Liver (tissue), 9 donors: ENCODE results near the gene METTL6. TPM values are rescaled to one million over a fixed set of nuclear protein-coding genes. Genes with fewer than 3 reads are reported as not detected.

Experiments used
- DNase-seq: peaks from one replicate; pipeline ENCODE4 v3.0.0-alpha.2; 2017; ENCODE audit warnings: low spot score
- H3K27ac ChIP-seq, 2 donors: one replicate each; pipeline ENCODE4 v1.7.0; 2013; ENCODE audit warnings: inconsistent platforms in 2 of 2, low read length in 2 of 2, control low read depth in 1 of 2, low read depth in 1 of 2, mild to moderate bottlenecking in 1 of 2
- H3K27me3 ChIP-seq, 4 donors: one replicate each; pipeline versions ENCODE4 v1.6.1 to v1.7.0; 2013; ENCODE audit warnings: low read length in 3 of 4, inconsistent platforms in 1 of 4, mild to moderate bottlenecking in 1 of 4, moderate library complexity in 1 of 4; ENCODE audit not compliant: control insufficient read depth in 4 of 4, insufficient read depth in 4 of 4
- H3K36me3 ChIP-seq, 4 donors: one replicate each; pipeline versions ENCODE4 v1.6.1 to v1.7.0; 2013; ENCODE audit warnings: low read length in 3 of 4, mild to moderate bottlenecking in 3 of 4, low read depth in 1 of 4, moderate library complexity in 1 of 4; ENCODE audit not compliant: control insufficient read depth in 4 of 4, insufficient read depth in 3 of 4
- H3K4me1 ChIP-seq, 4 donors: one replicate each; pipeline versions ENCODE4 v1.6.1 to v1.7.0; 2013; ENCODE audit warnings: low read length in 3 of 4, mild to moderate bottlenecking in 3 of 4, moderate library complexity in 1 of 4; ENCODE audit not compliant: control insufficient read depth in 4 of 4, insufficient read depth in 4 of 4
- H3K4me3 ChIP-seq, 3 donors: one replicate each; pipeline versions ENCODE4 v1.6.1 to v1.7.0; 2013; ENCODE audit warnings: low read length in 3 of 3, control low read depth in 1 of 3, low read depth in 1 of 3, mild to moderate bottlenecking in 1 of 3
- H3K9ac ChIP-seq, 2 donors: one replicate each; pipeline ENCODE4 v1.7.0; 2013; ENCODE audit warnings: low read length in 2 of 2, mild to moderate bottlenecking in 2 of 2, moderate library complexity in 2 of 2, control low read depth in 1 of 2, low read depth in 1 of 2
- H3K9me3 ChIP-seq, 4 donors: one replicate each; pipeline versions ENCODE4 v1.6.1 to v1.7.0; 2013; ENCODE audit warnings: low read length in 3 of 4; ENCODE audit not compliant: control insufficient read depth in 4 of 4
- ATF3 ChIP-seq: IDR thresholded peaks from 2 replicates; pipeline ENCODE4 v1.6.1; 2016; ENCODE audit warnings: antibody characterized with exemption
- EGR1 ChIP-seq, 2 donors: IDR thresholded peaks; 2 replicates each; pipeline ENCODE4 v1.6.1; 2016 to 2018; ENCODE audit warnings: antibody characterized with exemption in 2 of 2, low read depth in 2 of 2
- FOXA1 ChIP-seq: IDR thresholded peaks from 2 replicates; pipeline ENCODE4 v1.6.1; 2016; ENCODE audit warnings: antibody characterized with exemption
- FOXA2 ChIP-seq: IDR thresholded peaks from 2 replicates; pipeline ENCODE4 v1.6.1; 2016; ENCODE audit warnings: antibody characterized with exemption
- GABPA ChIP-seq, 2 donors: IDR thresholded peaks in 1 of 2; conservative IDR thresholded peaks in 1 of 2; 2 replicates each; pipeline ENCODE4 v1.6.1; 2016; ENCODE audit warnings: antibody characterized with exemption in 2 of 2, mild to moderate bottlenecking in 1 of 2, moderate library complexity in 1 of 2
- HNF4A ChIP-seq, 2 donors: conservative IDR thresholded peaks; 2 replicates each; pipeline ENCODE4 v1.6.1; 2016; ENCODE audit warnings: antibody characterized with exemption in 2 of 2, mild to moderate bottlenecking in 2 of 2
- HNF4G ChIP-seq: IDR thresholded peaks from 2 replicates; pipeline ENCODE4 v1.6.1; 2016; ENCODE audit warnings: antibody characterized with exemption
- JUND ChIP-seq, 2 donors: IDR thresholded peaks; 2 replicates each; pipeline ENCODE4 v1.6.1; 2016; ENCODE audit warnings: antibody characterized with exemption in 2 of 2
- MAX ChIP-seq: IDR thresholded peaks from 2 replicates; pipeline ENCODE4 v1.6.1; 2016; ENCODE audit warnings: antibody characterized with exemption
- NR2F2 ChIP-seq: IDR thresholded peaks from 2 replicates; pipeline ENCODE4 v1.6.1; 2016; ENCODE audit warnings: antibody characterized with exemption
- RAD21 ChIP-seq, 2 donors: IDR thresholded peaks; 2 replicates each; pipeline ENCODE4 v1.6.1; 2016; ENCODE audit warnings: antibody characterized with exemption in 2 of 2, mild to moderate bottlenecking in 2 of 2
- RXRA ChIP-seq, 2 donors: IDR thresholded peaks; 2 replicates each; pipeline ENCODE4 v1.6.1; 2017 to 2018; ENCODE audit warnings: antibody characterized with exemption in 2 of 2, mild to moderate bottlenecking in 1 of 2
- SP1 ChIP-seq: IDR thresholded peaks from 2 replicates; pipeline ENCODE4 v1.6.1; 2018; ENCODE audit warnings: antibody characterized with exemption, mild to moderate bottlenecking
- TAF1 ChIP-seq: conservative IDR thresholded peaks from 2 replicates; pipeline ENCODE4 v1.6.1; 2016; ENCODE audit warnings: antibody characterized with exemption, mild to moderate bottlenecking
- YY1 ChIP-seq: IDR thresholded peaks from 2 replicates; pipeline ENCODE4 v1.6.1; 2016; ENCODE audit warnings: antibody characterized with exemption, mild to moderate bottlenecking
- ZBTB33 ChIP-seq: IDR thresholded peaks from 2 replicates; pipeline ENCODE4 v1.6.1; 2016; ENCODE audit warnings: antibody characterized with exemption
- WGBS: extraction: QIAGEN DNeasy Blood & Tissue Kit; methylation state at CpG from one replicate; pipeline ENCODE4 v1.1.7; 2013; 5-methylcytosine and 5-hydroxymethylcytosine counted together
- polyA plus RNA-seq, 2 donors: library from polyadenylated mRNA; stranded (reverse) in 1 of 2; unstranded in 1 of 2; fragments of 200-250 nt in 1 of 2; fragments of >200 nt in 1 of 2; fragmentation: Nextera tagmentation in 1 of 2; extraction: Ambion mirVana in 1 of 2; gene quantifications; one replicate each; pipeline versions ENCODE4 v1.2.1 to v1.2.3, GENCODE V29; 2013 to 2015
- total RNA-seq, 2 donors: library from RNA; depleted of rRNA; stranded (reverse); fragments of >200 nt; gene quantifications; one replicate each; pipeline ENCODE4 v1.2.3, GENCODE V29; 2014
- TF ChIP-seq, protein P1 (sequence below): IDR thresholded peaks from 2 replicates; pipeline ENCODE4 v1.6.1; 2016; ENCODE audit warnings: antibody characterized with exemption, mild to moderate bottlenecking
- TF ChIP-seq, protein P2 (sequence below): fragments of 150-350 bp; IDR thresholded peaks from 2 replicates; pipeline ENCODE4 v1.5.1; 2017; ENCODE audit warnings: improper control_type of control experiment, low read depth, low read length; ENCODE audit not compliant: missing input control
- donor health status: healthy.
- donor health status: healthy.
- donor health status: healthy.
- donor health status: healthy.
- donor health status: healthy.

Gene METTL6
- total and polyA plus RNA-seq, 4 donors, result 2.0 to 9.1 (median 5.9) TPM

- H3K4me3 ChIP-seq, result no peak overlapping the region
- 94% methylated on average over 8 of the region's 8 CpGs for WGBS
Observed at GRCh38 chr3:15453501-15453900, 26.2 kb upstream of the METTL6 start.

GRCh38 chr3:15452961-15453360, 25.6 kb upstream of the METTL6 start:
- TF ChIP-seq FOXA2, result no peak
- TF ChIP-seq, protein P1, sequence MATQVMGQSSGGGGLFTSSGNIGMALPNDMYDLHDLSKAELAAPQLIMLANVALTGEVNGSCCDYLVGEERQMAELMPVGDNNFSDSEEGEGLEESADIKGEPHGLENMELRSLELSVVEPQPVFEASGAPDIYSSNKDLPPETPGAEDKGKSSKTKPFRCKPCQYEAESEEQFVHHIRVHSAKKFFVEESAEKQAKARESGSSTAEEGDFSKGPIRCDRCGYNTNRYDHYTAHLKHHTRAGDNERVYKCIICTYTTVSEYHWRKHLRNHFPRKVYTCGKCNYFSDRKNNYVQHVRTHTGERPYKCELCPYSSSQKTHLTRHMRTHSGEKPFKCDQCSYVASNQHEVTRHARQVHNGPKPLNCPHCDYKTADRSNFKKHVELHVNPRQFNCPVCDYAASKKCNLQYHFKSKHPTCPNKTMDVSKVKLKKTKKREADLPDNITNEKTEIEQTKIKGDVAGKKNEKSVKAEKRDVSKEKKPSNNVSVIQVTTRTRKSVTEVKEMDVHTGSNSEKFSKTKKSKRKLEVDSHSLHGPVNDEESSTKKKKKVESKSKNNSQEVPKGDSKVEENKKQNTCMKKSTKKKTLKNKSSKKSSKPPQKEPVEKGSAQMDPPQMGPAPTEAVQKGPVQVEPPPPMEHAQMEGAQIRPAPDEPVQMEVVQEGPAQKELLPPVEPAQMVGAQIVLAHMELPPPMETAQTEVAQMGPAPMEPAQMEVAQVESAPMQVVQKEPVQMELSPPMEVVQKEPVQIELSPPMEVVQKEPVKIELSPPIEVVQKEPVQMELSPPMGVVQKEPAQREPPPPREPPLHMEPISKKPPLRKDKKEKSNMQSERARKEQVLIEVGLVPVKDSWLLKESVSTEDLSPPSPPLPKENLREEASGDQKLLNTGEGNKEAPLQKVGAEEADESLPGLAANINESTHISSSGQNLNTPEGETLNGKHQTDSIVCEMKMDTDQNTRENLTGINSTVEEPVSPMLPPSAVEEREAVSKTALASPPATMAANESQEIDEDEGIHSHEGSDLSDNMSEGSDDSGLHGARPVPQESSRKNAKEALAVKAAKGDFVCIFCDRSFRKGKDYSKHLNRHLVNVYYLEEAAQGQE, result no peak
- TF ChIP-seq ZBTB33, result no peak
- no peak for TF ChIP-seq JUND (IDR thresholded peaks at IDR 0.05)
- no peak for TF ChIP-seq ATF3
- TF ChIP-seq MAX, result no peak
- no peak for TF ChIP-seq EGR1 (IDR thresholded peaks at IDR 0.05; ENCODE audit: low read depth in 2 of 2)
- no peak for TF ChIP-seq SP1
- no peak for TF ChIP-seq RXRA (IDR thresholded peaks at IDR 0.05)
- no peak for TF ChIP-seq HNF4A (conservative IDR thresholded peaks at IDR 0.05)
- no peak for TF ChIP-seq HNF4G
- TF ChIP-seq RAD21 (IDR thresholded peaks at IDR 0.05), result no peak
- TF ChIP-seq TAF1, result no peak
- no peak for TF ChIP-seq NR2F2
- TF ChIP-seq FOXA1, result no peak
- no peak for TF ChIP-seq GABPA (IDR thresholded peaks at IDR 0.05 in 1 of 2, conservative IDR thresholded peaks at IDR 0.05 in 1 of 2)
- TF ChIP-seq YY1, result no peak
- TF ChIP-seq, protein P2, sequence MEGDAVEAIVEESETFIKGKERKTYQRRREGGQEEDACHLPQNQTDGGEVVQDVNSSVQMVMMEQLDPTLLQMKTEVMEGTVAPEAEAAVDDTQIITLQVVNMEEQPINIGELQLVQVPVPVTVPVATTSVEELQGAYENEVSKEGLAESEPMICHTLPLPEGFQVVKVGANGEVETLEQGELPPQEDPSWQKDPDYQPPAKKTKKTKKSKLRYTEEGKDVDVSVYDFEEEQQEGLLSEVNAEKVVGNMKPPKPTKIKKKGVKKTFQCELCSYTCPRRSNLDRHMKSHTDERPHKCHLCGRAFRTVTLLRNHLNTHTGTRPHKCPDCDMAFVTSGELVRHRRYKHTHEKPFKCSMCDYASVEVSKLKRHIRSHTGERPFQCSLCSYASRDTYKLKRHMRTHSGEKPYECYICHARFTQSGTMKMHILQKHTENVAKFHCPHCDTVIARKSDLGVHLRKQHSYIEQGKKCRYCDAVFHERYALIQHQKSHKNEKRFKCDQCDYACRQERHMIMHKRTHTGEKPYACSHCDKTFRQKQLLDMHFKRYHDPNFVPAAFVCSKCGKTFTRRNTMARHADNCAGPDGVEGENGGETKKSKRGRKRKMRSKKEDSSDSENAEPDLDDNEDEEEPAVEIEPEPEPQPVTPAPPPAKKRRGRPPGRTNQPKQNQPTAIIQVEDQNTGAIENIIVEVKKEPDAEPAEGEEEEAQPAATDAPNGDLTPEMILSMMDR, result no peak
- Histone ChIP-seq H3K9me3 (no peaks in the 10 kb centered on the region), H3K27me3 (no peaks in the 10 kb centered on the region), H3K36me3 (peaks cover 0 to 8% (median 0%) of the 10 kb centered on the region in 4 donors), H3K4me3 (no peak overlapping the region), H3K4me1 (no peaks in the 10 kb centered on the region), H3K9ac (no peak overlapping the region), H3K27ac (no peak overlapping the region)
- WGBS, result 95% methylated on average over 5 of the region's 5 CpGs
- DNase-seq, result no peak

More at GRCh38 chr3:15453501-15453900, 26.2 kb upstream of the METTL6 start:
- H3K36me3 ChIP-seq, result peaks cover 0 to 8% (median 0%) of the 10 kb centered on the region in 4 donors
- no peaks in the 10 kb centered on the region for H3K27me3 ChIP-seq
- DNase-seq, result no peak
- no peak overlapping the region for H3K27ac ChIP-seq
- H3K4me1 ChIP-seq, result no peaks in the 10 kb centered on the region
- H3K9ac ChIP-seq, result no peak overlapping the region
- no peaks in the 10 kb centered on the region for H3K9me3 ChIP-seq
- TF ChIP-seq TAF1 (no peak), RXRA (IDR thresholded peaks at IDR 0.05) (no peak), YY1 (no peak)
